IgD-negative memory B cell (primary cell): ENCODE measurements around the gene ZG16B. TPM values are rescaled to one million over a fixed set of nuclear protein-coding genes. Genes with fewer than 3 reads are reported as not detected.

ENCODE experiments used
- H3K27ac Mint-ChIP-seq, 3 donors: one replicate each; pipeline ENCODE4 v1.8.0; 2020 to 2022; ENCODE audit warnings: mild to moderate bottlenecking in 3 of 3, mixed read lengths in 3 of 3, moderate library complexity in 1 of 3
- H3K27me3 Mint-ChIP-seq: one replicate; pipeline ENCODE4 v1.8.0; 2021; ENCODE audit warnings: mixed read lengths
- H3K36me3 Mint-ChIP-seq: one replicate; pipeline ENCODE4 v1.8.0; 2020; ENCODE audit warnings: mild to moderate bottlenecking, mixed read lengths
- H3K4me1 Mint-ChIP-seq, 3 donors: one replicate each; pipeline ENCODE4 v1.8.0; 2020 to 2022; ENCODE audit warnings: mixed read lengths in 3 of 3, mild to moderate bottlenecking in 1 of 3
- H3K4me3 Mint-ChIP-seq, 4 donors: one replicate each; pipeline ENCODE4 v1.8.0; 2020 to 2022; ENCODE audit warnings: mild to moderate bottlenecking in 4 of 4, mixed read lengths in 4 of 4, moderate library complexity in 3 of 4
- H3K9me3 Mint-ChIP-seq, 3 donors: one replicate each; pipeline ENCODE4 v1.8.0; 2020 to 2021; ENCODE audit warnings: mixed read lengths in 3 of 3, mild to moderate bottlenecking in 1 of 3
- polyA plus RNA-seq: library from polyadenylated mRNA; unstranded; fragments of 300-500 nt; fragmentation: Illumina TruSeq; gene quantifications from one replicate; pipeline ENCODE4 v1.2.3, GENCODE V29; 2021

Gene ZG16B
- polyA plus RNA-seq, 1 donor from 2014 or later, result not detected

GRCh38 chr16:2856061-2856670 is 26.1 kb downstream of the ZG16B start:
- peaks cover 4 to 11% (median 4%) of the 10 kb centered on the region in 3 donors for H3K9me3 Mint-ChIP-seq
- no peak overlapping the region for H3K27ac Mint-ChIP-seq
- peaks cover 17% of the 10 kb centered on the region for H3K27me3 Mint-ChIP-seq
- peaks cover 0 to 3% (median 2%) of the 10 kb centered on the region in 3 donors for H3K4me1 Mint-ChIP-seq
- no peaks in the 10 kb centered on the region for H3K36me3 Mint-ChIP-seq
- no peak overlapping the region for H3K4me3 Mint-ChIP-seq

- Mint-ChIP-seq H3K36me3 (no peaks in the 10 kb centered on the region), H3K4me3 (no peak overlapping the region), H3K9me3 (peaks cover 4 to 12% (median 4%) of the 10 kb centered on the region in 3 donors), H3K4me1 (peaks cover 0 to 3% (median 2%) of the 10 kb centered on the region in 3 donors), H3K27me3 (peaks cover 21% of the 10 kb centered on the region), H3K27ac (no peak overlapping the region)
These were observed 26.8 kb downstream of the ZG16B start for GRCh38 chr16:2856686-2857450.

DNA sequence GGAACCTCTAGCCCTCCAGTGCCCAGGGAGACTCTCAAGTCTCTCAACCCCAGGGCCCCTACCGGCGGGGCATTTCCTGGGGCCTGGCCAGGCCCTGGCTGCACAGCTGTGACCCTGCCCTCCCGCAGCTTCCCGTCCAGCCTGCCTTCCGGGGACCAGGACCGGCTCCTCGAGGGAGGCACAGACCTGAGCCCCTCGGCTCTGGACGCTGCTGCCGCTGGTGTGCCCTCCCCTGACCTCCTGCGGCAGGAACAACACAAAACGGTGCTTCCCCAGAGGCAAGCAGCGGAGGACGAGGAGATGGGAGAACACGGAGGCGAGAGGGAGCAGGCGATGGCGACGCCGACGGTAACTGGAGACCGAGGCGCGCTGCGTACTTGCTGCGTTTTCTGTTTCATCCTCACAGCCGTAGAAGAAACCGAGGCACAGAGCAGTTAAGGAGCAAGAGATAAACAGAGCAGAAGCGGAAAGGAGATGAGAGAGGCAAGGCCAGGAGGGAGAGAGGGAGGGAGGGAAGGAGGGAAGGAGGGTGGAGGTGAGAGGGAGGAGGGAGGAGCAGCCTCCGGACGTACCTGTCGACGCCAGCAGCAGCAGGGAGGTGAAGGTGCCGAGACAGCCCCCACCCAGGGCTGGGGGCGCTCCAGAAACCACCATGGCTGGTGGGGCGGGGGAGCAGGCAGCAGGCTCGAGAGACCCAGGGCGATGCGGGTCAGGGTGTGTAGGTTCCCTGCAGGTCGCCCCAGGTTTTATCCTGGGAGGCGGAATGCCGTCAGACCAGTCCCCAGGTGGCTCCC is 27.5 kb downstream of the ZG16B start, which contains the start of gene PRSS22:
Gene PRSS22 (minus strand): TSS at position 720 of the 794 bp plus-strand sequence. CDS start 66 bp downstream, at position 654.
- H3K27ac Mint-ChIP-seq, result peak within 1 kb of the TSS in 1 of 3 donors; percentile 88
- peaks cover 20% of the 10 kb centered on the region for H3K27me3 Mint-ChIP-seq
- peaks cover 4 to 12% (median 4%) of the 10 kb centered on the region in 3 donors for H3K9me3 Mint-ChIP-seq
- H3K4me3 Mint-ChIP-seq, result peak within 1 kb of the TSS in 2 of 4 donors; percentile 82 to 94
- H3K36me3 Mint-ChIP-seq, result no peaks in the 10 kb centered on the region
- H3K4me1 Mint-ChIP-seq, result peaks cover 0 to 3% (median 2%) of the 10 kb centered on the region in 3 donors

DNA sequence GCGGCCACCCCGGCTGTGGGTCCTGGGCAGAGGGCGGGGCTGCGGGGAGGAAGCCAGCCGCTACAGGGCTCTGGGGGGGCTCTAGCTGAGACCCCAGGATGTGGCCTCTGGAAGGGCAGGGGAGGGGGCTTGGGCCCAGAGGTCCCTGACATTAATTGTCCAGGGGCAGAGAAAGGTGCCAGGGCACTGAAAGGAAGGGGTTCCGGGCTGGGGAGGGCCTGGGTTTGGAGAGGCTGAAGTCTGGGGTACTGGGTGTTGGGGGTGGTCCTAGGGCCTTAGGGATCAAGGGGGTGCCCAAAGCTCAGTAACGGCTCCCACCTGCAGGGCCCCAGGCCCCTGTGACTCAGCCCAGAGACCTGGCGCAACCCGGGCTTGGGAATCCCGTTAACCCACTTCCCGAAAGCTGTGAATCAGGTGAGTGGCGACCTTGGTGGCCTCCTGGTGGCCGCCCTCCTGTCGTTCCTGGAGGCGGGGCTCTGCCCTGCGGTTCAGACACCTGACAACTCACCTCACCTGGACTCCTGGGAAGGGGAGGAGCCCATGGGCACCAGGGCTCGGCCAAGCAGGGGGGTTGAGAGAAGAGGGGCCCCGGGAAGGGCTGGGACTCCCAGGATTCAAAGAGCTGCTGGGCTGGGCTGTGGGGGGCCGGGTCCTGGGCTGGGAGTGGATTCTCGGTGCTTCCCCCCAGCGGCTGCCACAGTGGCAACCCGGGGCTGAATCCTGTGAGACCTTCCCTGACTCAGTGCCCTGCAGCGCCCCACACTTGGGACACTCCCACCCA is 28.3 kb downstream of the ZG16B start:
- Mint-ChIP-seq H3K4me1 (peaks cover 0 to 3% (median 2%) of the 10 kb centered on the region in 3 donors), H3K9me3 (peaks cover 4 to 12% (median 4%) of the 10 kb centered on the region in 3 donors), H3K27ac (no peak overlapping the region), H3K36me3 (no peaks in the 10 kb centered on the region), H3K4me3 (no peak overlapping the region), H3K27me3 (peaks cover 20% of the 10 kb centered on the region)

DNA sequence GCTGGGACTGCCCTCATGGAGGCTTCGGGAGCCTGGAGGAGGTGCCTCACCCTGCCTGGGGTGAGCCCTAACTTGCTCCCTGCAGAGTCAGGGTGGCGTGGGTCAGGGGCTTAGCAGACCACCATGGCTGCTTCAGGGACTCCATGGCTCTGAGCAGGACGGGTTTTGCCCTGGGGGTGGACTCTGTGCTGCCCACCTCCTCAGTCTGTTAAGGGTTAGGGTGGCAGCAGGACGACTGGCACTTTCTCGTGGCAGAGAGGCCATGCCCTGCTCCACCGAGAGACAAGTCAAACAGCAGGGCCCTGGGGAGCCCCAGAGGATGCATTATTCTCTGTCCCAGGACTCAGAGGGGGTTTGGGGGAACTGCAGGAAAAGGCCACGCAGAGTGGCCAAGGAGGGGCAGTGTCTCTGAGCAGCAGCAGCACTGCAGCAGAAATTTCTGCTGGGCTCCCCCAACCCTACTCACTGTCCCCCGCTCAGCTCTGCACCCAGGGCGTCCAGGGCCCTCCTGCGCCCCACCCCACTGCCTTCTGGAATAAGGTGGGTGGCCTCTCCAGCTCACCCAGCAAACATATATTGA is 29.7 kb downstream of the ZG16B start:
- H3K9me3 Mint-ChIP-seq, result peaks cover 0 to 4% (median 0%) of the 10 kb centered on the region in 3 donors
- no peaks in the 10 kb centered on the region for H3K36me3 Mint-ChIP-seq
- peaks cover 20% of the 10 kb centered on the region for H3K27me3 Mint-ChIP-seq
- H3K4me1 Mint-ChIP-seq, result peaks cover 2 to 3% (median 2%) of the 10 kb centered on the region in 3 donors
- no peak overlapping the region for H3K4me3 Mint-ChIP-seq
- H3K27ac Mint-ChIP-seq, result no peak overlapping the region

- no peaks in the 10 kb centered on the region for H3K36me3 Mint-ChIP-seq
- peaks cover 0 to 3% (median 3%) of the 10 kb centered on the region in 3 donors for H3K4me1 Mint-ChIP-seq
- peaks cover 20% of the 10 kb centered on the region for H3K27me3 Mint-ChIP-seq
- no peak overlapping the region for H3K4me3 Mint-ChIP-seq
- peaks cover 0 to 4% (median 0%) of the 10 kb centered on the region in 3 donors for H3K9me3 Mint-ChIP-seq
- no peak overlapping the region for H3K27ac Mint-ChIP-seq
These were observed 30.9 kb downstream of the ZG16B start for GRCh38 chr16:2860826-2861567.

DNA sequence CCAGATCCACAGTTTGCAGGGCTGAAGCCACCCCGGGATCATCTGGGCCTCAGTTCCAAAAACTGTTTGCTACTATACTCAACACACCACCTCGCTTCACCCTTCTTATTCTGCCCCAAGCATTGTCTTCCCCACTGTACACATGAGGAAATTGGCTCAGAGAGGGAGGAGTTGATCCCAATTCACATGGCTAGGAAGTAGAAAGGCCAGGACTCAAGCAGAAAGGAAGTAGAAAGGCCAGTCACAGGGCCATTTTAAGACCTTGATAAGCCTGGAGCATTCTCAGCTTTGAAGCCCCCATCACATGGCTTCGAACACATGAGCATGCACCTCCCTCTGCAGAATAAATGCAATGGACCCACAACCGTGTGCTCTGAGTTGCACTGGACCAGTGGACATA is 35.5 kb downstream of the ZG16B start:
- Mint-ChIP-seq H3K4me3 (peak overlapping the region in 1 of 4 donors; percentile 61), H3K27ac (no peak overlapping the region)

GRCh38 chr16:2866431-2866830 is 36.3 kb downstream of the ZG16B start:
- Mint-ChIP-seq H3K36me3 (no peaks in the 10 kb centered on the region), H3K27ac (no peak overlapping the region), H3K4me1 (peaks cover 3 to 8% (median 5%) of the 10 kb centered on the region in 3 donors), H3K9me3 (no peaks in the 10 kb centered on the region), H3K27me3 (peaks cover 3% of the 10 kb centered on the region), H3K4me3 (peak overlapping the region in 2 of 4 donors; percentile 42 to 61)

More for the DNA sequence above, 35.5 kb downstream of the ZG16B start:
- Mint-ChIP-seq H3K4me1 (peaks cover 3 to 8% (median 5%) of the 10 kb centered on the region in 3 donors), H3K36me3 (no peaks in the 10 kb centered on the region), H3K9me3 (peaks cover 0 to 4% (median 0%) of the 10 kb centered on the region in 3 donors), H3K27me3 (peaks cover 7% of the 10 kb centered on the region)

DNA sequence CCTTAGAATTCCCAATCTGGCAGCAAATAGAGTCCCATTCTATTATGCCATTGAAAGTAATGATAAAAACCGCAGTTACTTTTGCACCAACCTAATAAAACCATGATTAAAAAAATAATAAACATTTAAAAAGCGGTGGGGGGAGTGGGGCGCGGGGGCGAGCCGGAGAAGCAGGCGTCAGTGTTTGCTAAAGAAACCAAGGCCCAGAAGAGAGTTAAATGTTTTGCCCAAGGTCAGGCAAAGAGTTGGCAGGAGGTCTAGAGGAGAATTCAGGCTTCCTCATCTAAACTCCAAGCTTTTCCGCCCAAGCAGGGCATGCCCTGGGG is 37.5 kb downstream of the ZG16B start:
- H3K9me3 Mint-ChIP-seq, result no peaks in the 10 kb centered on the region
- peaks cover 3 to 8% (median 5%) of the 10 kb centered on the region in 3 donors for H3K4me1 Mint-ChIP-seq
- H3K27me3 Mint-ChIP-seq, result peaks cover 1% of the 10 kb centered on the region
- no peaks in the 10 kb centered on the region for H3K36me3 Mint-ChIP-seq
- peak overlapping the region; percentile 86 to 96 (median 90) for H3K4me3 Mint-ChIP-seq
- H3K27ac Mint-ChIP-seq, result peak overlapping the region in 2 of 3 donors; percentile 74 to 92

DNA sequence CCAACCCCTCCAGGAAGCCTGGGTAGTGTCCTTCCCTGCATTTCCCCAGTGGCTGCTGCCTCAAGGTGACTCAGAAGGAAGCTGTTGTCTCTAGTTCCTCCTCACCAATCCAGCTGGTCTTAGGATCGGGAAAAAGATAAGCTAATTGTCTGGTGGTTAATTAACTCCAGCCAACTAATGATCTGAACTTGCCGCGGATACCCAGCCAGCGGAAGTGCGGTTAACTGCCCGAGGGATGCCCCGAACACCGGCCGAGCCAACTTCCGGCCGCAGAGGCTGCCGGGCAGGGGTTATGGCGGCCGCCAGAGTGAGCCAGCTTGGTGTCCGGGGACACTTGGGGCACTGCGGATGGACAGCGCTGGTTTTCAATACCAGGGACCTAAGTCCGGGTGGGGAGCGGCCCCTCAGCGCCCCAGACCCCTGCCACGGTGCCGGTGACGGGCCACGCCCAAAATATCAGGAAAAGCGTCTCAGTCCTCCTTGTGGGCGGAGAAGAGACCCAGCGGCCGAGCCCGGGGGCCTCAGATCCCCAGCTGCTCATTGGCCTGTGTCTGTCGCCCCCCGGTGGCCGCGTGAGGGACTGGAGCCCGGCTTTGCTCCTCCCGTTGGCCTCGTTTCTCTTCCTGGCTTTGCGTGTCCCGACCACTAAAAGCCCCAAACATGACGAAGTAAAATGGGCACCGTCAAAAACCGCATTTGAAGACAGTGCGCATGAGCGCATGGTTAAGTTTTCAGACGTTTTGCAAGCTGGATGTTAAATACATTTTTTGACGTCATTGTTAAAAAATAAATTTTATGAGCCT is 38.1 kb downstream of the ZG16B start:
- peaks cover 3 to 8% (median 5%) of the 10 kb centered on the region in 3 donors for H3K4me1 Mint-ChIP-seq
- no peaks in the 10 kb centered on the region for H3K9me3 Mint-ChIP-seq
- H3K4me3 Mint-ChIP-seq, result peak overlapping the region; percentile 86 to 96 (median 90)
- H3K36me3 Mint-ChIP-seq, result no peaks in the 10 kb centered on the region
- H3K27ac Mint-ChIP-seq, result peak overlapping the region; percentile 74 to 92 (median 91)
- H3K27me3 Mint-ChIP-seq, result peaks cover 1% of the 10 kb centered on the region

DNA sequence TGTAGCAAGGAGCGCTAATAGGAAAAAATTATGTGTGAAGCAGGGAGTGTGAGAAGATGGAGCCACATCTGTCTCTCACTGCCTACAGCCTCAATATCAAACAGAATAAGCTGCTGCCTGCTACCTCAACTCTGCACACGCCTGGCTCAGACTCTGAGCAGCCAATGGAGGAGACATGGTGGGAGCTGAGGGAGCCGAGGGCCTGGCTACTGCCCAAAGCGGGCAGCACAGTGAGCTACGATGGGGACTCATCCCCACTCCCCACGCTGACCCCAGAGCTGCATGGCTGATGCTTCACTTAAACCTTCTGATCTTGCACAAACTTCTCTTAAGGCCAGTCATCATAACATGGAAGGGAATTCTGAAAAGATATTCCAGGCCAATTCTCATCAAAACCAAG is 41.8 kb downstream of the ZG16B start:
- no peak overlapping the region for H3K4me3 Mint-ChIP-seq
- H3K27me3 Mint-ChIP-seq, result peaks cover 1% of the 10 kb centered on the region
- H3K36me3 Mint-ChIP-seq, result no peaks in the 10 kb centered on the region
- peaks cover 5 to 7% (median 5%) of the 10 kb centered on the region in 3 donors for H3K4me1 Mint-ChIP-seq
- no peak overlapping the region for H3K27ac Mint-ChIP-seq
- H3K9me3 Mint-ChIP-seq, result no peaks in the 10 kb centered on the region

DNA sequence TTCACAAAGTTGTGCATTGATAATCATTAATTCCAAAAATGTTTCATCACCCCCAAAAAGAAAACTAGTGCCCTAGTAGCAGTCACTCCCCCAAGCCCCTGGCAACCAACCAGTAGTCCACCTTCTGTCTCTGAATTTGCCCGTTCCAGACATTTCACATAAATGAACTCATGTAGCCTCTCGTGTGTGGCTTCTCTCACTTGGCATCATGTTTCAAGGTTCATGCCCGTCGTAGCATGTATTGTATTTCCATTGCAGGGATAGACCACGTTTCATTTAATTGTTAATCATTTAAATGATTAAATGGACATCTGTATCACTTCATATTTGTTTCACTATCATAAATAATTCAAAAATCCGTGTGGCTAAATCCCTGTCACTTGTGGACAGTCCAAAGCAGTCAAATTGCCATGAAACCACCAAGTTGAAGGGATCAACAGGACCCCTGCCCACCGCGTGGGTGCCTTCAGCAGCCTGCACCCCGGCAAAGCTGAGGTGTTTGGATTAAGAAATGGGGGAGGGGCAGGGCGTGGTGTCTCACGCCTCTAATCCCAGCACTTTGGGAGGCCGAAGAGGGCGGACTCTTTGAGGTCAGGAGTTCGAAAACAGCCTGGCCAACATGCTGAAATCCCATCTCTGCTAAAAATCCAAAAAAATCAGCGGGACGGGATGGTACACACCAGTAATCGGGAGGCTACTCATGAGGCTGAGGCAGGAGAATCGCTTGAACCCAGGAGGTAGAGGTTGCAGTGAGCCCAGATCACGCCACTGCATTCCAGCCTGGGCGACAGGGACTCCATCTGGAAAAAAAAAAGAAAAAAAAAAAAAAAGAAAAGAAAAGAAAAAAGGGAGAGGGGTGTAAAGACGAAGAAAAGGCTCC is 44.2 kb downstream of the ZG16B start:
- H3K4me3 Mint-ChIP-seq, result peak overlapping the region in 1 of 4 donors; percentile 33
- H3K9me3 Mint-ChIP-seq, result no peaks in the 10 kb centered on the region
- peaks cover 1% of the 10 kb centered on the region for H3K27me3 Mint-ChIP-seq
- peaks cover 0 to 4% (median 0%) of the 10 kb centered on the region in 3 donors for H3K4me1 Mint-ChIP-seq
- H3K36me3 Mint-ChIP-seq, result no peaks in the 10 kb centered on the region
- H3K27ac Mint-ChIP-seq, result no peak overlapping the region
